HuH-7.5 (cell line): Measurements from ENCODE around the gene SLC39A11.
"Not testable (repeated sequence)": the region's sequence is repeated elsewhere in the genome, so short reads cannot be mapped to it uniquely, and the experiment has no call there.

Experiments used
- DNase-seq: peaks from one replicate; pipeline ENCODE4 v3.0.0; 2011; ENCODE audit warnings: low spot score

SLC39A11 gene

DNA sequence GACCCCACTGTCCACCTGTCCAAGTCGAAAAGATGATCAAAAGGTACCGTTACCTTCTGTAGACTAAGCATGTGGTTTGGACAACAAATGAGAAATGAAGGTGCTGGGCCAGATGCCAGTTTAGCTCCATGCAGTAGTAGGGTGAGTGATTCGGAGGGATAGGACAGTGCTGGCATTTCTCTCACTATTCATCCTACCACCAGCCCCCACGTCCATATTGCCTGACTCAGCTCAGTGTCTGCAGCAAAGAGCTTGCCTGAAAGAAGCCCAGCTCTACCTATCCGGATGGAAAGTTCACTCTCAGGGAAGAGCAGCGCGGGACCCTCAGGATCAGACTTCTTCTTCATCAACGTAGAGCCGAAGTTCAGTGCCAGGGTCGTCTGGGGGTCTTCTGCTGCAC is 145.0 kb downstream of the SLC39A11 start:
- DNase-seq = no peak

DNA sequence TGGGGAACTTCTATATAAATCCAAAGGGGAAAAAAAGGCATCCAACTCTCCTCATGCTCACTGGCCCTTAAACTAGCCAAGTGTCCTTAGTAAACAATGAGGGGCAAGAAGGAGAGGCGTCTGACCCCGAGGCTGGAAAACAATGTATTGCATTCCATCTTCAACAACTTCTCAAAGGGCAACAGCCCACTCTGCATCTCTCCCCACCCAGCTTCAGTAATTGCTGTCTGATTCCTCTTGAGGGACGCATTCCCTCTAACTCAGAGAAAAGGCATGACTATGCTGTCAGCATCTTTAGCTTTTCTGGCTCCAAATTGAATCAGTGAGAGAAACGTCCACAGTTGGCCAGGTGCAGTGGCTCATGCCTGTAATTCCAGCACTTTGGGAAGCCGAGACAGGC is 145.8 kb downstream of the SLC39A11 start:
- DNase-seq = no peak

DNA sequence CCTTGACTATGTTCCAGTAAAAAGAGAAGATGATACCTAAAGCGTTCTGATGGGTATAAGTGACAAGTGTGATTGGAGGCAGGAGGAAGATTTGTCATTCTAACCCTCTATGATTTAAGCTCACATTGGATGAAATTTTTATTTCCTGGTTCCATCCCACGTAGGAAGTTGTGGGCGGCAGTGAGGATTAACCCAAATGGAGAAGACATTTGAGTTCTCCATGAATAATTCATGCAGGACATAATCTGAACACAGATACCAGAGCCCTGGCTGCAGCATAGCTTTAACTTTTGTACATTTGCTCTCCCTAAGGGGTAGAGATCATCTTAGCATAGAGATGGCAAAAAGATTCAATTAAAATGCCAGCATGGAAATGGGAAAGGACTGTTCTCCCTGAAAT is 146.3 kb downstream of the SLC39A11 start:
- DNase-seq = no peak

- no peak for DNase-seq
Observed at GRCh38 chr17:72945473-72945872, 147.0 kb downstream of the SLC39A11 start.

DNA sequence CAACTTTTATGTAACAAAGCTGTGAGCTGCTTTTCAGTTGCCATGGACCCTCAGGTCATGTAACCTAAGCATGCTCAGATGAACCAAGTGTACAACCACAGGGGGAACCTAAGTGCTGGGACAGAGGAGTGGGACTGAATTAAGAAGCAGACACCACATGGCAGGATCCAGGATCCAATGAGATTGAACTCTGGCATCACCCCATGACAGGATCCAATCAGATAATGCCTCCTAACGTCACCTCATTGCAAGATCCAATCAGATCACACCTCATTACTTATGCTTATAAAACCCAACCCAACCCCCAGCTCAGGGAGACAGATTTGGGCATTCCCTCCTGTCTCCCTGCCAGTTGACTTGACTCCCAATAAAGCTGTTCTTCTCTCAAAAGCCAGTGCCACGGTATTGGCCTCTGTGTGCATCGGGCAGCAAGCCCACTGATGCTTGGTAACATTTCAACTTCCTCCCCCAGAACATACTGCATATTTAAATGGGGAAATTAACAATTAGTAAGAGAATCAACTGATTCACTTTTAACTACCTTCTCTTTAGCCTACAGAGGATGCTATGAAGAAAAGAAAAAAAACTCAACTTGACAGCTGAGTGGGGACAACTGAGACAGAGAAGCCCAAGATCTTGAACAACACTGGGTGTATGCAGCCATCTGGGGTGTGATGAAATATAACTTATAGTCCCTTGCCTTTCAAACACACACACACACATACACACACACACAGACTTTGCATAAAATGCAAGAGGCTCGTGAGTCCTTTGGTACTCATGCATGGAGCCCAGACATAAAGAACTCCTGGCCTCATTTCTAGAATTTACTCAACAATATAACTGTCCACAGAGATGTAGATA is 148.4 kb downstream of the SLC39A11 start:
- no peak for DNase-seq

DNA sequence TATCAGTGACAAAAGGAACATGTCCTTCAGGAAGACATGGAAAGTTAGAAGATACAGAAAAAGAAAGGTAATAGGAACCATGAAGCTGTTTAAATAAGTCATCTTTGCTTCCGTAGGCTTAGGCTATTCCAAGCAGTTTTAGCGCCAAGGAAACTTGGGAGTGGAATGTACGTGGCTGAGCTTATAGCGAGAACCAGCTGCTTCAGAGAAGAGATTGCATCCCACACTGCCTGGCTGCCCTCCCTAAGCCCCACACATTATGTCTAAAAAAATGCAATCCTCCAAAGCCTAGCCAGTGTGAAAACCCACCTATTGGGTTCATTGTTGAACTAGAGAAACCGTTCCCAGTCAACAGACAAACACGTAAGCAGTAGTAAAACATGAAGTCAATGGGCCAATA is 149.9 kb downstream of the SLC39A11 start:
- no peak for DNase-seq

- no peak for DNase-seq
Observed at GRCh38 chr17:72940496-72940895, 152.0 kb downstream of the SLC39A11 start.

DNA sequence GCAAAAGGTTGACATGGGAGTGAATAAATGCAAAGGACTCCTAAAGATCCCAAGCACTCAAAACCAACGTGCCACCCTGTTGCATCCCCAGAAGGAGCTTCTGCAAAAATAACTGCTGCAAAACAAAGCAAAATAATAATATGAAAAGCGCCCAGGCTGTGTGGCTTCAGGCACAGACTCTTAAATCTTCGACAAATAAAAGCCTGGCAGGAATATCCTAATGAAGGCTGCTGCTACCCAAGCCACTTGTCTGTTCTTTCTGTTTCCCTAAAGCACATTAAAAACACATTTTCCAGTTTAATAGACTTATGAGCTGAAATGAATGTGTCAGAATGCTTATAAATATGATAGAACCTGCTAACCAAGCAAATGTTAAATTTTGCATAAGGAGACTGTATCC is 154.0 kb downstream of the SLC39A11 start:
- DNase-seq = no peak

DNA sequence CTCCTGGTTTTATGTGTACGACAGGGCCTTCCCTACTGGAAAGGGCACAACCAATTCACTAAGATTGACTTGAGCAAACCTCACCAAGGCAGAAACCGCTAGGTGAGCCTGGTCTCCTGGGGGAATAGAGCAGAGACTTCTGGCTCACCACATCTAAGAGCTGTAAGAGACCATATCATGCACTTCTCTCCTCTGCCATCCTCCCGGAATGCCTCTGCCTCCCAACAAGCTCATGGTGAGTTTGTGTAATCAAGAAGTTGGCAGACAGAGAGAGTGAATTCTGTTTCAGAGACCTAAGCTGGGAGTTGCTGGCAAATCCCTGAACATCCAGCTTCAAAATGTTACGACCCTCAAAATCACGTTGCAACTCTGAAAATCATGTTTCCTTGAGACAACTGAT is 154.8 kb downstream of the SLC39A11 start:
- no peak for DNase-seq

DNA sequence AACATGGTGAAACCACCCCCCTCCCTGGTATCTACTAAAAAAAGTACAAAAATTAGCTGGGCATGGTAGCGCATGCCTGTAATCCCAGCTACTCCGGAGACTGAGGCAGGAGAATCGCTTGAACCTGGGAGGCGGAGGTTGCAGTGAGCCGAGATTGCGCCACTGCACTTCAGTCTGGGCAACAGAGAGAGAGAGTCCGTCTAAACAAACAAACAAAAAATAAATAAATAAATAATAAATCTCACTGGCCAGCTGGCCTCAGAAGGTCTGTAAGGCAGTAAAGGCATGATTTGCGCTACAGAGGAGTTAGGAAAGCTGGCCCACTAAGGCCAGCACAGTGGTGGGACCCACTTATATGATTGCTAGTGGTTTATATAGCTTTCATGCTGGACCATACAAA is 155.2 kb downstream of the SLC39A11 start:
- not testable (repeated sequence) for DNase-seq

DNA sequence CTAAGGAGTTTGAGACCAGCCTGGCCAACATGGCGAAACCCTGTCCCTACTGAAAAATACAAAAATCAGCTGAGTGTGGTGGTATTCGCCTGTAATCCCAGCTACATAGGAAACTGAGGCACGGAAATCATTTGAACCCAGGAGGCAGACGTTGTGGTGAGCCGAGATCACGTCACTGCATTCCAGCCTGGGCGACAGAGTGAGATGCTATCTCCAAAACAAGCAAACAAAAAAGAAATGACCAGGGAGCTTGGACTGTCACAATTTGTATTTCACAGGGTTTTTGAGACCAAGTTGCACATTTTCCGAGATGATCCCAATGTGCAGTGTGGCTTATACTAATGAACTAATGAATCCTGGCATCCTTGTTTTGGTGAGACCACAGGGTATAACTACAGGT is 156.5 kb downstream of the SLC39A11 start:
- DNase-seq = no peak

DNA sequence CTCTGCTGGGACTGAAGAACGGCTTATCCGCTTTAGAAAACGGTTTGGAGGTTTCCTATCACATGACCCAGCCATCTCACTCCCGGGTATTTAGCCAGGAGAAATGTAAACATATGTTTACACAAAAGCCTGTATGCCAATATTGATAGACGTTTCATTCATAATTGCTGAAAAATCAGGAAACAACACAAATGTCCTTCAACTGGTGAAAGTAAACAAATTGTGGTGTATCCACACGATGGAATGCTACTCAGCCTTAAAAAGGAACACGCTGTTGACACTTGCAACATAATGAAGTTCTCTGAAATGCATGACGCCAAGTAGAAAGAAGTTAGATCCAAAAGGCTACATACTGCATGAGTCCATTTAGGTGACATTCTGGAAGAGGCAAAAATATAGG is 157.6 kb downstream of the SLC39A11 start:
- DNase-seq = no peak

GRCh38 chr17:72931635-72932034 is 160.9 kb downstream of the SLC39A11 start:
- no peak for DNase-seq

- no peak for DNase-seq
Observed at GRCh38 chr17:72931163-72931562, 161.3 kb downstream of the SLC39A11 start.

DNA sequence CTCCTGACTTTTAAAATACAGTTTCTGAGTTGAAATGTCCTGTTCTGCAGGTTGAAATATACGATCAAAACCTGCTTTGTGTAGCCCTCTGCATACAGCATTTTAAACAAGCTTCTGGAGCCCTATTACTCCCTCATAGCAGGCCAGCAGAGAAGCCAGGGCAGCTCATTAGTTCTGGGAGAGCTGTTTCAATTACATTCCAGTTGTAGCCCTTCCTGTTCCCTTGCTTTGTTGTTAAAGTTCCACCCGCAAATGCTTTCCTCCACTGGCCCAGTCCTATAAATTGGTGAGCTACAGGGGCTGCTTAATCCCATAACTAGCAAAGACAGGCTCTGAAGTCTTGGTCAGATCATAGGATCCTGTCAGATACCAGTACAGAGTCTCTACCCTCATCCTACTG is 162.5 kb downstream of the SLC39A11 start:
- DNase-seq = no peak

DNA sequence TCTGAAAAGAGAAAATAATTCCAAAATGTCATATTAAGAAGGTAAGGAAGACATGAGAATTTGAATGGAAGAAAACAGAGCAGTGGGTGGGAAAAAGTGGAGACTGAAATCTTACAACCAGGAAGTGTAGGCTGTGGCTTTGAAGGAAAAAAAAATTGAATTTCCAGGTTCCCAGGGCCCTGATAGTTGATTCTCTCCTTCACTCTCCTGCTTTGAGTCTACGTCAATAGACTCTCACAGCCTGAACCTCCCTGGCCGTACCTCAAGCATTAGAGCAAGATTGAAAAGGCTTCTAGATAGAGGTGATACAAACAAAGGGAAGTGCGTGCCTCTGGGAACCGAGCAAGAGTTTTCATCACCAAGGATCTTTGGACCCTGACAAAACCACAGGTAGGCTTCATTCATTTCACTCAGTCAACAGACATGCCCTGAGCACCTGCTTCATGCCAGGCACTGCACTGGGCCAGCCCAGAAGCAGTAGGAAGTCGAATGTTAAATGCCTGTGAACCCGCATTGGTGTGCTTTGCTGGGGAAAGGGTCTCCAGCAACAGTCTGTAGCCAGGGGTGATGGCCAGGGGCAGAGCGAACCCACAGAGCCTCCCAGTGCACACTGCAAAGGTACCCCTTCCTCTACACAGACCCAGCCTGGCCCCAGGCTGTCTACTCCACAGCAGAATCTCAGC is 163.9 kb downstream of the SLC39A11 start:
- DNase-seq = no peak

GRCh38 chr17:72927760-72928159 is 164.7 kb downstream of the SLC39A11 start:
- no peak for DNase-seq

DNA sequence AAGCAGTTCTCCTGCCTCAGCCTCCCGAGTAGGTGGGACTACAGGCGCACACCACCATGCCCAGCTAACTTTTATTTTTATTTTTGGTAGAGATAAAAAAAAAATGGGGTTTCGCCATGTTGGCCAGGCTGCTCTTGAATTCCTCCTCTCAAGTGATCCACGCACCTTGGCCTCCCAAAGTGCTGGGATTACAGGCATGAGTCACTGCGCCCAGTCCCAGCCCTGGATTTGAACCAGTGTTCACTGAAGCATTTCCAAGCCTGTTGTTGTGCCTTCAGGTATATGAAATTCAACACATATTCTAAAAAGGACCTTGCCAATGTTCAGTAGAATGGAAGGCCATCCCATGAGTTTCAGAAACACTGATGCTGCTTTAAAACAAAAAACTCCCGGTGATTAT is 165.3 kb downstream of the SLC39A11 start:
- DNase-seq = no peak

DNA sequence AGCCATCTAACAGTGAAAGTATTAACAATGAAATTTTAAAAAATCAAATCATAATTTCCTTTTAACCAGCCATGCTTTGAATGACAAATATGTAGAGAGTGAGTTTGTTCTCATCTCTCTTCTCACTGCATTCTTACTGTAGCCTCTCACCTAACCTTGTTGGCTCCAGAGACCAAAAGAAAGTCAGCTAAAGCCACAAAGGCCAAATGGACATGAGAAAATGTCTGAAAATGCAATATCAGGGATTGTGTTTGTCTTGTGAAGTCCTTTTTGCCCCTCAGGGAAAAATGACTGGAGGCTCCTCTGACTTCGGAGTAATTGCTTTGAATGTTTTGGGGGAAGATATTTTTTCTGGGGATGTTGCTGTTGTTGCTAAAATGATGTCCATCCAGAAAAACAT is 166.3 kb downstream of the SLC39A11 start:
- no peak for DNase-seq

DNA sequence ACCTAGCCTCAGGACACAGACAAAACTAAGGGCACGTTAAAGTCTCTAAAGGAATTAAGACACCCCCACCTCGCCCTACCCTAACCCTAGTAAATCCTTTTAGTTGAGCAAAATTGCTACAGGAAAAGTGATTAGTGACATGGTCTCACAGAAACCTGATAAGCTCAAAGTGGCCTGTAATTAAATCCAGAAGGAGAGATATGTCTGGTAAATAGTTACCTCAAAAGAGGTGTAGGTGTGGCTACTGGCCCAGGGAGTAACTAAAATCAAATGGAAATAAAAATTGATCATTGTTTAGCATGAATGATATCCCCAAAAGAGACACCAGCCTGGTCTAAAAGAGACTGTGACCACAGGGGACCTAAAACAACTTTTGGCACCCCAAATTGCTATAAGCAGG is 168.3 kb downstream of the SLC39A11 start:
- DNase-seq = no peak

GRCh38 chr17:72922219-72922618 is 170.3 kb downstream of the SLC39A11 start:
- DNase-seq = no peak

DNA sequence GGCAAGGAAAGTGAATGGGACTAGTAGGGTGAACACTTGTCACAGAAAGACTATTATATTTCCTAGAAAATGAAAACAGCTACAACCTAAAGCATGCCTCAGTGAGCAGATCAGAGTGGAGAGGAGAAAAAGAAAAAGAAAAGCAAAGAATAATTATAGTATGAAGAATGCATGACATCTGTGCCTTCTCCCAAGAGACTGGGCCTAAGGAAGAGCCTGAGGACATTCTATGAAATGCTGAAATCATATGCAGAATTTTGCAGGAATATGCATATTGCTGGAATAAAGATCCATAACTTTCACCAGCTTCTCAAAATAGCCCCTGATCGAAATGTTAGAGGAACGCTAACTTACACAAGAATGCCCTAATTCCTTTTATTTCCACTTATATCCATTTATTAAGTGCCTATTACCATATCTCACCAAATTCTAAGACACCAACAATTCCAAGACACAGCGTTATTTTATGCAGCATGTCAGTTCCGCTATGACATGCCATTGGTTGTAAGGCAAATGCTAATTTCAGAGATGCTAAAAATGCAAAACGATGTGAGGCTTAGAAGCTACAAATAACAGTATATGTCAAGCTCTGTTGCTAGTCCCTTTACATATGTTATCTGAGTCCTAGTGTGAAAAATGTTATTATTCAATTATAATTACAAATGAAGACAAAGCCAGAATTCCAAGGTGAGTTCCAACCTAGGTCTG is 171.0 kb downstream of the SLC39A11 start:
- no peak for DNase-seq

GRCh38 chr17:72920513-72920912 is 172.0 kb downstream of the SLC39A11 start:
- DNase-seq = no peak
